Liver (tissue), 3 donors: Measurements from ENCODE around the gene RANBP3.

ENCODE experiments used
- HNF4A ChIP-seq, 2 donors: conservative IDR thresholded peaks; 2 replicates each; pipeline ENCODE4 v1.6.1; 2016; ENCODE audit warnings: antibody characterized with exemption in 2 of 2, mild to moderate bottlenecking in 2 of 2
- TF ChIP-seq, protein P1 (sequence below): fragments of 150-350 bp; IDR thresholded peaks from 2 replicates; pipeline ENCODE4 v1.5.1; 2017; ENCODE audit warnings: improper control_type of control experiment, low read depth, low read length; ENCODE audit not compliant: missing input control
- donor health status: healthy.
- donor health status: healthy.

DNA sequence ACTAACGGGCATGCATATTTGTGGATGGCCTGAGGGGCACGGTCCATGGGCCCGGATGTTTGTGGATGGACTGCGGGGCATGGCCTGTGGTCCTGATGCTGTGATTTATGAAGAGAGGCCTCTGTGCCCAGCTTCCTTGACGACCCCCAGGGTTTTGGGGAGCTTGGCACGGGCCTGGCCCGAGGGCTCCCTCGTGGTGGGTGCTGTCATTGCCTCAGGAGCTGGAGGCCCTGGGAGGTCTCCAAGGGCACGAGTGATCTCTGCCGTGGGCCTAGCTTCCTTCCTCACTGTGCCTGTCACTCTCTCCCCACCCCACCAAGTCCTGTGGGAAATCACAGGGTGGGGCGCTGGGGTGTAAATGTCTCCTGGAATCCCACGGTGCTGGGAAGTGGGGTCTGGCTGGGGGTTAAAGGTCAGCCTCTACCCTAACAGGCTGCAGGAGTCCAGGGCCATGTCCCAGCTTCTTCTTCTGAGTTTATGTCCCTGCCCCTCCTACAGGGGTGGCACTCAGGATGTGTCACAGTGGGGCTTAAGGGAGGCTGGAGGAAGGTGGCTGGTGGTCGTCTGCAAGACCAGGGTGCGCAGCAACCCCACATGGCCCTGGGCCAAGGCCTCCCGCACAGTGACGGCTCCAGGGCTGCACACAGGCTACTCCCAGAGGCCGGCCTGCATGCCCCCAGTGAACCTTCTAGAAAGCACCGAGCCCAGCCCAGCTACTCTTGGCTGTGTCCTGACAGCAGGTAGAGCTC, 27.6 kb upstream of the RANBP3 start:
- TF ChIP-seq, protein P1, sequence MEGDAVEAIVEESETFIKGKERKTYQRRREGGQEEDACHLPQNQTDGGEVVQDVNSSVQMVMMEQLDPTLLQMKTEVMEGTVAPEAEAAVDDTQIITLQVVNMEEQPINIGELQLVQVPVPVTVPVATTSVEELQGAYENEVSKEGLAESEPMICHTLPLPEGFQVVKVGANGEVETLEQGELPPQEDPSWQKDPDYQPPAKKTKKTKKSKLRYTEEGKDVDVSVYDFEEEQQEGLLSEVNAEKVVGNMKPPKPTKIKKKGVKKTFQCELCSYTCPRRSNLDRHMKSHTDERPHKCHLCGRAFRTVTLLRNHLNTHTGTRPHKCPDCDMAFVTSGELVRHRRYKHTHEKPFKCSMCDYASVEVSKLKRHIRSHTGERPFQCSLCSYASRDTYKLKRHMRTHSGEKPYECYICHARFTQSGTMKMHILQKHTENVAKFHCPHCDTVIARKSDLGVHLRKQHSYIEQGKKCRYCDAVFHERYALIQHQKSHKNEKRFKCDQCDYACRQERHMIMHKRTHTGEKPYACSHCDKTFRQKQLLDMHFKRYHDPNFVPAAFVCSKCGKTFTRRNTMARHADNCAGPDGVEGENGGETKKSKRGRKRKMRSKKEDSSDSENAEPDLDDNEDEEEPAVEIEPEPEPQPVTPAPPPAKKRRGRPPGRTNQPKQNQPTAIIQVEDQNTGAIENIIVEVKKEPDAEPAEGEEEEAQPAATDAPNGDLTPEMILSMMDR = no peak
- no peak for TF ChIP-seq HNF4A (conservative IDR thresholded peaks at IDR 0.05)
